Measurements from ENCODE around the gene TEAD4.

- no peak for TF ChIP-seq CTCF (IDR thresholded peaks at IDR 0.05; ENCODE audit: poor library complexity)
- no peak for TF ChIP-seq EZH2 (IDR thresholded peaks at IDR 0.05; ENCODE audit: borderline replicate concordance)
- TF ChIP-seq EZH2phosphoT487 (IDR thresholded peaks at IDR 0.05; ENCODE audit: low read depth, severe bottlenecking, unreplicated experiment): no peak
Measured at GRCh38 chr12:2936301-2936700, 22.9 kb upstream of the TEAD4 start.

All from hepatocyte (in vitro differentiated cells).